Panc1 (cell line): ENCODE data around the gene PLCB1. TPM values are rescaled to one million over a fixed set of nuclear protein-coding genes. Genes with fewer than 3 reads are reported as not detected.

Source experiments
- ATAC-seq: fragments of 200-7000 bp; cut with Tn5 transposase; 2 replicates; pipeline ENCODE4 v1.9.1; 2020; ENCODE audit warnings: mild to moderate bottlenecking, moderate library complexity
- BruUV-seq: library from RNA; stranded (reverse); fragments of 400-500 nt; replicated peaks from 2 replicates; lab custom pipeline; 2021; lab: Mats Ljungman, UMichigan
- CTCF ChIA-PET: fragments of 300-600 bp; sonication (Branson Sonifier 250); formaldehyde crosslinking; loops from one replicate; lab custom pipeline; 2022; ENCODE audit warnings: antibody characterized with exemption; lab: Charles Lee
- POLR2A ChIA-PET: fragments of 300-600 bp; sonication (Branson Sonifier 250); formaldehyde crosslinking; loops from one replicate; lab custom pipeline; 2022; ENCODE audit warnings: antibody characterized with exemption; lab: Charles Lee
- DNase-seq: peaks from one replicate; pipeline ENCODE4 v3.0.0-alpha.2; 2010; ENCODE audit warnings: low read depth, low spot score
- H3K27ac ChIP-seq: 2 replicates; pipeline ENCODE4 v1.5.1; 2011; ENCODE audit warnings: mild to moderate bottlenecking, low read length, inconsistent platforms
- H3K27me3 ChIP-seq: fragments of 200-500 bp; sonication (Bioruptor generic); 2 replicates; pipeline ENCODE4 v1.6.0; 2014; ENCODE audit warnings: low read length, inconsistent platforms; ENCODE audit not compliant: control insufficient read depth, insufficient read depth
- H3K36me3 ChIP-seq: fragments of 200-500 bp; sonication (Bioruptor generic); 2 replicates; pipeline ENCODE4 v1.5.1; 2014; ENCODE audit warnings: inconsistent platforms, mild to moderate bottlenecking, low read length, moderate library complexity; ENCODE audit not compliant: control insufficient read depth, insufficient read depth
- H3K4me1 ChIP-seq: 2 replicates; pipeline ENCODE4 v1.5.1; 2011; ENCODE audit warnings: inconsistent platforms, mild to moderate bottlenecking, low read length, moderate library complexity; ENCODE audit not compliant: control insufficient read depth, insufficient read depth
- H3K4me3 ChIP-seq, 2 experiments: 2 replicates each; pipeline ENCODE4 v1.5.1; 2011 to 2012; ENCODE audit warnings: low read depth in 2 of 2, low read length in 2 of 2, mild to moderate bottlenecking in 2 of 2, inconsistent platforms in 1 of 2, moderate library complexity in 1 of 2
- H3K9me3 ChIP-seq: fragments of 200-500 bp; sonication (Bioruptor generic); 2 replicates; pipeline ENCODE4 v1.5.1; 2014; ENCODE audit warnings: low read depth, mild to moderate bottlenecking, inconsistent platforms, low read length, moderate library complexity; ENCODE audit not compliant: control insufficient read depth, insufficient read depth
- POLR2AphosphoS5 ChIP-seq: IDR thresholded peaks from 2 replicates; pipeline ENCODE4 v1.6.1; 2012; ENCODE audit warnings: mild to moderate bottlenecking, low read depth, low read length, moderate library complexity
- SIN3A ChIP-seq: IDR thresholded peaks from 2 replicates; pipeline ENCODE4 v1.6.1; 2012; ENCODE audit warnings: low read depth, mild to moderate bottlenecking, low read length, moderate library complexity, borderline replicate concordance; ENCODE audit not compliant: insufficient read depth
- TCF7L2 ChIP-seq: IDR thresholded peaks from 2 replicates; pipeline ENCODE4 v1.6.1; 2011; ENCODE audit warnings: mild to moderate bottlenecking, low read depth, low read length, inconsistent platforms
- in situ Hi-C: cut with HindIII; loops from 2 replicates; pipeline ENCODE4 v1.10.0; 2016; ENCODE audit warnings: low sequenced_read_pairs, low pct_unique_long_range_greater_than_20kb
- intact Hi-C: fragments of 100-400 bp; cut with micrococcal nuclease; formaldehyde crosslinking; loops from one replicate; pipeline ENCODE4 v1.10.0; 2022; ENCODE audit not compliant: unreplicated experiment
- total RNA-seq: library from RNA; stranded (reverse); gene quantifications from one replicate; pipeline ENCODE4 v1.2.1, GENCODE V29; 2021; ENCODE audit not compliant: unreplicated experiment
- TF ChIP-seq, protein P1 (sequence below), 2 experiments: IDR thresholded peaks; 2 replicates each; pipeline ENCODE4 v1.6.1; 2011 to 2012; ENCODE audit warnings: low read depth in 2 of 2, control low read depth in 1 of 2, low read length in 1 of 2, mild to moderate bottlenecking in 1 of 2, moderate library complexity in 1 of 2; ENCODE audit not compliant: insufficient read depth in 1 of 2
- TF ChIP-seq, protein P2 (sequence below): fragments of 450-650 bp; IDR thresholded peaks from 2 replicates; pipeline ENCODE4 v1.5.1; 2017; ENCODE audit warnings: mild to moderate bottlenecking

Gene PLCB1
- total RNA-seq, 1 experiment from 2014 or later, result 0.59 TPM

DNA sequence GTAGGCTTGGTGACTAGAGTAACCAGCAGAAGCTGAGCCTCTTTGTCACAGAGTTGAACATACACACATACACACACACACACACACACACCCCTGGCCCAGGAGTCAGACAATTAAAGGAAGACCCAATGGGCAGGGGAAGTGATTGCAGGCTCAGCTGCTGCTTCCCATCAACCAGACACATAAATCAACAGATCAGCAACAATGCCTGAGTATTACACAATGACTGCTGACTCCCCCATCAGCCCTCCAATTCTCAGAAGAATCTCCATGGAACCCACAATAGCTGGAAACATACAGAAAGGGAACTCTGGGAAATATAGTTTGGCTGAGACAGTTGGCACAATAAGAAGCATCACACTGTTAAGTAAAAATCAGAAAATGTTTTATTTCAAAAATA, 666.4 kb downstream of the PLCB1 start:
- no peaks in the 10 kb centered on the region for H3K27me3 ChIP-seq
- BruUV-seq, result no TSS peak
- H3K4me3 ChIP-seq, result no peak overlapping the region
- H3K4me1 ChIP-seq, result no peaks in the 10 kb centered on the region
- no peaks in the 10 kb centered on the region for H3K9me3 ChIP-seq
- in situ Hi-C loops (no loop called here), intact Hi-C loops (loop anchor here (10.0 kb wide), 1 partner anchor 556 kb away; no protein-coding TSS in a partner anchor)
- TF ChIP-seq POLR2AphosphoS5 (no peak), TCF7L2 (no peak), SIN3A (no peak)
- TF ChIP-seq, protein P1, sequence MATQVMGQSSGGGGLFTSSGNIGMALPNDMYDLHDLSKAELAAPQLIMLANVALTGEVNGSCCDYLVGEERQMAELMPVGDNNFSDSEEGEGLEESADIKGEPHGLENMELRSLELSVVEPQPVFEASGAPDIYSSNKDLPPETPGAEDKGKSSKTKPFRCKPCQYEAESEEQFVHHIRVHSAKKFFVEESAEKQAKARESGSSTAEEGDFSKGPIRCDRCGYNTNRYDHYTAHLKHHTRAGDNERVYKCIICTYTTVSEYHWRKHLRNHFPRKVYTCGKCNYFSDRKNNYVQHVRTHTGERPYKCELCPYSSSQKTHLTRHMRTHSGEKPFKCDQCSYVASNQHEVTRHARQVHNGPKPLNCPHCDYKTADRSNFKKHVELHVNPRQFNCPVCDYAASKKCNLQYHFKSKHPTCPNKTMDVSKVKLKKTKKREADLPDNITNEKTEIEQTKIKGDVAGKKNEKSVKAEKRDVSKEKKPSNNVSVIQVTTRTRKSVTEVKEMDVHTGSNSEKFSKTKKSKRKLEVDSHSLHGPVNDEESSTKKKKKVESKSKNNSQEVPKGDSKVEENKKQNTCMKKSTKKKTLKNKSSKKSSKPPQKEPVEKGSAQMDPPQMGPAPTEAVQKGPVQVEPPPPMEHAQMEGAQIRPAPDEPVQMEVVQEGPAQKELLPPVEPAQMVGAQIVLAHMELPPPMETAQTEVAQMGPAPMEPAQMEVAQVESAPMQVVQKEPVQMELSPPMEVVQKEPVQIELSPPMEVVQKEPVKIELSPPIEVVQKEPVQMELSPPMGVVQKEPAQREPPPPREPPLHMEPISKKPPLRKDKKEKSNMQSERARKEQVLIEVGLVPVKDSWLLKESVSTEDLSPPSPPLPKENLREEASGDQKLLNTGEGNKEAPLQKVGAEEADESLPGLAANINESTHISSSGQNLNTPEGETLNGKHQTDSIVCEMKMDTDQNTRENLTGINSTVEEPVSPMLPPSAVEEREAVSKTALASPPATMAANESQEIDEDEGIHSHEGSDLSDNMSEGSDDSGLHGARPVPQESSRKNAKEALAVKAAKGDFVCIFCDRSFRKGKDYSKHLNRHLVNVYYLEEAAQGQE (IDR thresholded peaks at IDR 0.05; ENCODE audit: insufficient read depth in 1 of 2, low read depth in 2 of 2, low read length in 1 of 2), result no peak
- TF ChIP-seq, protein P2, sequence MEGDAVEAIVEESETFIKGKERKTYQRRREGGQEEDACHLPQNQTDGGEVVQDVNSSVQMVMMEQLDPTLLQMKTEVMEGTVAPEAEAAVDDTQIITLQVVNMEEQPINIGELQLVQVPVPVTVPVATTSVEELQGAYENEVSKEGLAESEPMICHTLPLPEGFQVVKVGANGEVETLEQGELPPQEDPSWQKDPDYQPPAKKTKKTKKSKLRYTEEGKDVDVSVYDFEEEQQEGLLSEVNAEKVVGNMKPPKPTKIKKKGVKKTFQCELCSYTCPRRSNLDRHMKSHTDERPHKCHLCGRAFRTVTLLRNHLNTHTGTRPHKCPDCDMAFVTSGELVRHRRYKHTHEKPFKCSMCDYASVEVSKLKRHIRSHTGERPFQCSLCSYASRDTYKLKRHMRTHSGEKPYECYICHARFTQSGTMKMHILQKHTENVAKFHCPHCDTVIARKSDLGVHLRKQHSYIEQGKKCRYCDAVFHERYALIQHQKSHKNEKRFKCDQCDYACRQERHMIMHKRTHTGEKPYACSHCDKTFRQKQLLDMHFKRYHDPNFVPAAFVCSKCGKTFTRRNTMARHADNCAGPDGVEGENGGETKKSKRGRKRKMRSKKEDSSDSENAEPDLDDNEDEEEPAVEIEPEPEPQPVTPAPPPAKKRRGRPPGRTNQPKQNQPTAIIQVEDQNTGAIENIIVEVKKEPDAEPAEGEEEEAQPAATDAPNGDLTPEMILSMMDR, result no peak
- ChIA-PET POLR2A (no interaction called here), CTCF (no interaction called here)
- H3K36me3 ChIP-seq, result no peaks in the 10 kb centered on the region
- DNase-seq (no peak), ATAC-seq (no peak)
- no peak overlapping the region for H3K27ac ChIP-seq

DNA sequence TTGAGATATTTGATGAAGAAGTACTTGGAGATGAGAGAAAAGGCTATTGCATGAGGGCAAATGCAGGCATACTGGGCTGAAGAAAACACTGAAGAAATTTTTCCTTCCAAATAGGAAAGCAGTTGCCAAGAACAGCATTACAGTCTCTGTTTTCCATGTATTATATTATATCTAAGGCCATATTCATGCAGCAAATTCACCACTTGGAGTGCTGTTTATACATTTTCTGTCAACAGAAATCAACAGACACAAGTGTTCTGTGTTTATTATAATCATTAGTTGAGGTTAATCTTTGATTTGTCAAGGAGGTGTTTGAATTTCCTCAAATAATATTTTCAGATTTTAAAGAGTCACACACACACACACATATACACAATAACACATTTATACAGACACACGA, 668.0 kb downstream of the PLCB1 start:
- in situ Hi-C loops (no loop called here), intact Hi-C loops (no loop called here)
- ChIA-PET CTCF (no interaction called here), POLR2A (no interaction called here)
- Histone ChIP-seq H3K9me3 (no peaks in the 10 kb centered on the region), H3K27ac (no peak overlapping the region), H3K4me1 (no peaks in the 10 kb centered on the region), H3K36me3 (no peaks in the 10 kb centered on the region), H3K27me3 (no peaks in the 10 kb centered on the region), H3K4me3 (no peak overlapping the region)
- BruUV-seq, result no TSS peak
- ATAC-seq, result no peak
- TF ChIP-seq, protein P2, result no peak
- TF ChIP-seq TCF7L2 (no peak), SIN3A (no peak), POLR2AphosphoS5 (no peak)
- TF ChIP-seq, protein P1 (IDR thresholded peaks at IDR 0.05; ENCODE audit: insufficient read depth in 1 of 2, low read depth in 2 of 2, low read length in 1 of 2), result no peak
- DNase-seq, result no peak
